SU-DHL-6 (cell line): Measurements from ENCODE around the gene CYLD.

ENCODE experiments used
- H2AFZ ChIP-seq: fragments of 200-600 bp; sonication (generic); 2 replicates; pipeline ENCODE4 v1.6.1; 2014; ENCODE audit warnings: low read depth, mild to moderate bottlenecking, moderate library complexity, mixed read lengths, antibody characterized with exemption, low read length; ENCODE audit not compliant: severe bottlenecking
- H3F3A ChIP-seq: fragments of 200-600 bp; shearing (Covaris generic); 2 replicates; pipeline ENCODE4 v1.6.0; 2016; ENCODE audit warnings: antibody characterized with exemption, mild to moderate bottlenecking; ENCODE audit not compliant: insufficient read depth
- H3K27ac ChIP-seq: fragments of 200-600 bp; sonication (generic); 2 replicates; pipeline ENCODE4 v1.5.1; 2016; ENCODE audit warnings: low read depth, mild to moderate bottlenecking, low read length, moderate library complexity, mixed read lengths
- H3K27me3 ChIP-seq: fragments of 200-600 bp; sonication (generic), shearing (Covaris generic); 2 replicates; pipeline ENCODE4 v1.6.0; 2014; ENCODE audit warnings: mild to moderate bottlenecking, low read length
- H3K36me3 ChIP-seq: fragments of 200-600 bp; sonication (generic); 2 replicates; pipeline ENCODE4 v1.6.1; 2014; ENCODE audit warnings: mild to moderate bottlenecking, low read length, mixed read lengths
- H3K4me2 ChIP-seq: fragments of 300-600, 200-600 bp; shearing (Covaris generic), sonication (generic); 2 replicates; pipeline ENCODE4 v1.6.0; 2014; ENCODE audit warnings: low read length, low read depth, mild to moderate bottlenecking; ENCODE audit not compliant: poor library complexity, severe bottlenecking
- H3K4me3 ChIP-seq: fragments of 200-600 bp; sonication (generic); 2 replicates; pipeline ENCODE4 v1.5.1; 2014; ENCODE audit warnings: antibody characterized with exemption, low read length, mild to moderate bottlenecking, mixed read lengths; ENCODE audit not compliant: insufficient read depth, poor library complexity, severe bottlenecking
- H3K79me2 ChIP-seq: fragments of 200-600 bp; sonication (generic); 2 replicates; pipeline ENCODE4 v1.6.1; 2014; ENCODE audit warnings: mild to moderate bottlenecking, low read length, moderate library complexity; ENCODE audit not compliant: insufficient read depth
- H3K9ac ChIP-seq: fragments of 200-600 bp; sonication (generic); 2 replicates; pipeline ENCODE4 v1.7.0; 2014; ENCODE audit warnings: mild to moderate bottlenecking, low read length
- H3K9me2 ChIP-seq: fragments of 200-600 bp; sonication (generic); replicated peaks from 2 replicates; pipeline ENCODE4 v1.6.1; 2014; ENCODE audit warnings: low read length; ENCODE audit not compliant: insufficient read depth
- H3K9me3 ChIP-seq: fragments of 200-600 bp; sonication (generic); 2 replicates; pipeline ENCODE4 v1.6.1; 2014; ENCODE audit warnings: low read length, mixed read lengths; ENCODE audit not compliant: insufficient read depth
- H4K20me1 ChIP-seq: fragments of 200-600 bp; sonication (generic); 2 replicates; pipeline ENCODE4 v1.6.1; 2014; ENCODE audit warnings: low read depth, mild to moderate bottlenecking, antibody characterized with exemption, low read length, moderate library complexity, mixed read lengths
- EZH2phosphoT487 ChIP-seq: fragments of 200-600 bp; sonication (generic), shearing (Covaris generic); conservative IDR thresholded peaks from 2 replicates; pipeline ENCODE4 v1.6.1; 2018; ENCODE audit warnings: mild to moderate bottlenecking, antibody characterized with exemption, low read length, moderate library complexity, mixed read lengths
- TF ChIP-seq, protein P1 (sequence below): fragments of 200-600 bp; sonication (generic); IDR thresholded peaks from one replicate; pipeline ENCODE4 v1.5.1; 2017; ENCODE audit warnings: antibody characterized with exemption, mild to moderate bottlenecking, low read length, moderate library complexity; ENCODE audit not compliant: insufficient read depth, poor library complexity, severe bottlenecking

CYLD gene

DNA sequence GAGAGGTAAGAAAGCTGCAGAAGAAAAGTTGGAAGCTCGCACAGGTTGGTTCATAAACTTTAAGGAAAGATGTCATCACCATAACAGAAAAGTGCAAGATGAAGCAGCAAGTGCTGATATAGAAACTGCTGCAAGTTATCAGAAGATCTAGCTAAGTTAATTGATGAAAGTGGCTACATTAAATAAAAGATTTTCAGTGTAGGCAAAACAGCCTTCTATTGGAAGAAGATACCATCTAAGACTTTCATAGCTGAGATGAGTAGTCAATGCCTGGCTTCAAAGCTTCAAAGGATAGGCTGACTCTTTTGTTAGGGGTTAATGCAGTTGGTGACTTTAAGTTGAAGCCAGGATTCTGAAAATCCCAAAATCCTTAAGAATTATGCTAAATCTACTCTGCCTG lies 24.0 kb downstream of the CYLD start:
- H3K9ac ChIP-seq: no peak overlapping the region
- H3K27ac ChIP-seq: no peak overlapping the region
- H3K4me2 ChIP-seq: no peak overlapping the region
- H3K27me3 ChIP-seq: no peaks in the 10 kb centered on the region
- H3F3A ChIP-seq: no peaks in the 10 kb centered on the region
- TF ChIP-seq, protein P1, sequence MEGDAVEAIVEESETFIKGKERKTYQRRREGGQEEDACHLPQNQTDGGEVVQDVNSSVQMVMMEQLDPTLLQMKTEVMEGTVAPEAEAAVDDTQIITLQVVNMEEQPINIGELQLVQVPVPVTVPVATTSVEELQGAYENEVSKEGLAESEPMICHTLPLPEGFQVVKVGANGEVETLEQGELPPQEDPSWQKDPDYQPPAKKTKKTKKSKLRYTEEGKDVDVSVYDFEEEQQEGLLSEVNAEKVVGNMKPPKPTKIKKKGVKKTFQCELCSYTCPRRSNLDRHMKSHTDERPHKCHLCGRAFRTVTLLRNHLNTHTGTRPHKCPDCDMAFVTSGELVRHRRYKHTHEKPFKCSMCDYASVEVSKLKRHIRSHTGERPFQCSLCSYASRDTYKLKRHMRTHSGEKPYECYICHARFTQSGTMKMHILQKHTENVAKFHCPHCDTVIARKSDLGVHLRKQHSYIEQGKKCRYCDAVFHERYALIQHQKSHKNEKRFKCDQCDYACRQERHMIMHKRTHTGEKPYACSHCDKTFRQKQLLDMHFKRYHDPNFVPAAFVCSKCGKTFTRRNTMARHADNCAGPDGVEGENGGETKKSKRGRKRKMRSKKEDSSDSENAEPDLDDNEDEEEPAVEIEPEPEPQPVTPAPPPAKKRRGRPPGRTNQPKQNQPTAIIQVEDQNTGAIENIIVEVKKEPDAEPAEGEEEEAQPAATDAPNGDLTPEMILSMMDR: no peak
- H3K36me3 ChIP-seq: no peaks in the 10 kb centered on the region
- no peak overlapping the region for H3K4me3 ChIP-seq
- H4K20me1 ChIP-seq: no peaks in the 10 kb centered on the region
- H3K79me2 ChIP-seq: no peaks in the 10 kb centered on the region
- H2AFZ ChIP-seq: no peak overlapping the region
- peaks cover 6% of the 10 kb centered on the region; the same call in 1 of the 2 replicates for H3K9me3 ChIP-seq
- no peaks in the 10 kb centered on the region for H3K9me2 ChIP-seq

DNA sequence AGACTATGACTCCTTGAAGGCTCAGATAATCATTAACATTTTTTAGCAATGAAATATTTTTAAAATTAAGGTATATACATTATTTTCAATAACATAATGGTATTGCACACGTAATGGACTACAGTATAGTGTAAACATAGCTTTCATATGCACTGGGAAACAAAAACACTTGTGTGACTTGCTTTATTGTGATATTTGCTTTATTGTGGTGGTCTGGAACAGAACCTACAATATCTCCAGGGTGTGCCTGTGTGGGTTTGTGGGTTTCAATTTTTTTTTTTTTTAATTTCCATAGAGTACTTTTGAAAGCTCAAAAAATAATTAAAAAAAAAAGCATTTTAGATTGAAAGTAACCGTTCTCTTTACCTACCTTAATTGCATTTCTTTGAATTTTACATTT lies 25.3 kb downstream of the CYLD start:
- Histone ChIP-seq H3K4me2 (no peak overlapping the region), H3K9me2 (no peaks in the 10 kb centered on the region), H3K27me3 (no peaks in the 10 kb centered on the region), H3K79me2 (no peaks in the 10 kb centered on the region), H3K4me3 (no peak overlapping the region), H3K9me3 (peaks cover 6% of the 10 kb centered on the region; the same call in 1 of the 2 replicates), H3K9ac (no peak overlapping the region), H2AFZ (no peak overlapping the region), H3K27ac (no peak overlapping the region), H3K36me3 (no peaks in the 10 kb centered on the region), H4K20me1 (no peaks in the 10 kb centered on the region), H3F3A (no peaks in the 10 kb centered on the region)
- no peak for TF ChIP-seq EZH2phosphoT487
- TF ChIP-seq, protein P1: no peak

DNA sequence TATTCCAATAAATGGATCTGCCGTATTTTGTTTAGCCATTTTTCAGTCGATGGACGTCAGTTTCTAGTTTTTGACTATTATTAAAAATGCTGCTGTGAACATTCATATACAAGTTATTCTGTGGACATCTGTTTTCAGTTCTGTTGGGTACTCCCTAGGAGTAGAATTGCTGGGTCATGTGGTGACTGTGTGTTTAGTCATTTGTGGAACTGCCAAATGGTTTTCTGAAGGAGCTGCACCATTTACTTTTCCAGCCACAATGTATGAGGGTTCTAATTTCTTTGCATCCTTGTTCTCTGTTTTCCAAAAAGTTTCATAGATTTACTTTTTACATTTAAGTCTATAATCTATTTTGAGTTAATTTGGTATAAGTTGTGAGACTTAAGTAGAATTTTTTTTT lies 29.5 kb downstream of the CYLD start:
- Histone ChIP-seq H3K36me3 (no peaks in the 10 kb centered on the region), H2AFZ (no peak overlapping the region), H3K4me2 (no peak overlapping the region), H3K9me3 (0 out of 2 replicates have a peak, but pooled peaks cover under 1% of the 10 kb centered on the region), H3K4me3 (no peak overlapping the region), H3K27me3 (no peaks in the 10 kb centered on the region), H4K20me1 (no peaks in the 10 kb centered on the region), H3K9ac (no peak overlapping the region), H3K9me2 (no peaks in the 10 kb centered on the region), H3F3A (no peaks in the 10 kb centered on the region), H3K27ac (no peak overlapping the region), H3K79me2 (no peaks in the 10 kb centered on the region)
- TF ChIP-seq, protein P1: no peak
- no peak for TF ChIP-seq EZH2phosphoT487
